ENCODE measurements around the gene MYO7B.

Gene MYO7B

GRCh38 chr2:127683056-127683455 is 147.6 kb downstream of the MYO7B start:
- CTCF ChIA-PET = interaction anchor here (0.8 to 1.5 kb wide), 2 partner anchors 9 to 77 kb away, joined by 3 to 7 read pairs; no protein-coding TSS in a partner anchor
- no peak for DNase-seq (ENCODE audit: extremely low spot score)
- POLR2A ChIA-PET = no interaction called here
- TF ChIP-seq, protein P1, sequence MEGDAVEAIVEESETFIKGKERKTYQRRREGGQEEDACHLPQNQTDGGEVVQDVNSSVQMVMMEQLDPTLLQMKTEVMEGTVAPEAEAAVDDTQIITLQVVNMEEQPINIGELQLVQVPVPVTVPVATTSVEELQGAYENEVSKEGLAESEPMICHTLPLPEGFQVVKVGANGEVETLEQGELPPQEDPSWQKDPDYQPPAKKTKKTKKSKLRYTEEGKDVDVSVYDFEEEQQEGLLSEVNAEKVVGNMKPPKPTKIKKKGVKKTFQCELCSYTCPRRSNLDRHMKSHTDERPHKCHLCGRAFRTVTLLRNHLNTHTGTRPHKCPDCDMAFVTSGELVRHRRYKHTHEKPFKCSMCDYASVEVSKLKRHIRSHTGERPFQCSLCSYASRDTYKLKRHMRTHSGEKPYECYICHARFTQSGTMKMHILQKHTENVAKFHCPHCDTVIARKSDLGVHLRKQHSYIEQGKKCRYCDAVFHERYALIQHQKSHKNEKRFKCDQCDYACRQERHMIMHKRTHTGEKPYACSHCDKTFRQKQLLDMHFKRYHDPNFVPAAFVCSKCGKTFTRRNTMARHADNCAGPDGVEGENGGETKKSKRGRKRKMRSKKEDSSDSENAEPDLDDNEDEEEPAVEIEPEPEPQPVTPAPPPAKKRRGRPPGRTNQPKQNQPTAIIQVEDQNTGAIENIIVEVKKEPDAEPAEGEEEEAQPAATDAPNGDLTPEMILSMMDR (IDR thresholded peaks at IDR 0.05; ENCODE audit: control extremely low read depth, extremely low read depth, low read depth, missing control alignments) = no peak

DNA sequence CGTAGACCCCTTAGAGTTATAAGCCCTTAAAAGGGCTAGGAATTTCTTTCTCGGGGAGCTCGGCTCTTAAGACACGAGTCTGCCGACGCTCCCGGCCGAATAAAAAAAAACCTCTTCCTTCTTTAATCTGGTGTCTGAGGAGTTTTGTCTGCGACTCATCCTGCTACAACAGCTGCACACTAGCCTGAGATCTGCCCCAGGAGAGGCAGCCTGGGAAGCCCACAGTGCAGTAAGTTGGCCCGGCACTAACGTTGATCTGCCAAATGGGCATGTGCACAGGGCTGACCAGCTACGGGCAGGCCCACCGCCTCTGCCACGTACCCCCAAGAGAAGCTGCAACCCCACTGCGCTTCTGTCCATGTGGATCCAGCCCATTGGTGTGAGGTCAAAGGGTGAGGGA is 148.3 kb downstream of the MYO7B start:
- CTCF ChIA-PET = no interaction called here
- POLR2A ChIA-PET = no interaction called here

GRCh38 chr2:127685410-127686080 is 150.1 kb downstream of the MYO7B start:
- TF ChIP-seq, protein P1 (IDR thresholded peaks at IDR 0.05; ENCODE audit: control extremely low read depth, extremely low read depth, low read depth, missing control alignments) = no peak
- no peak for DNase-seq (ENCODE audit: extremely low spot score)
- ChIA-PET POLR2A (no interaction called here), CTCF (no interaction called here)

More for the DNA sequence above, 148.3 kb downstream of the MYO7B start:
- TF ChIP-seq, protein P1 (IDR thresholded peaks at IDR 0.05; ENCODE audit: control extremely low read depth, extremely low read depth, low read depth, missing control alignments) = no peak
- no peak for DNase-seq (ENCODE audit: extremely low spot score)

All from GM10248 (cell line).